ENCODE results near the gene COMMD2. TPM values are rescaled to one million over a fixed set of nuclear protein-coding genes. Genes with fewer than 3 reads are reported as not detected.

Gene COMMD2
- total and polyA plus RNA-seq, 10 of the 15 experiments (the other 5 are each of a cell fraction or from before 2014, with no cell fraction given), result 23.0 to 97.0 (median 50.9) TPM

DNA sequence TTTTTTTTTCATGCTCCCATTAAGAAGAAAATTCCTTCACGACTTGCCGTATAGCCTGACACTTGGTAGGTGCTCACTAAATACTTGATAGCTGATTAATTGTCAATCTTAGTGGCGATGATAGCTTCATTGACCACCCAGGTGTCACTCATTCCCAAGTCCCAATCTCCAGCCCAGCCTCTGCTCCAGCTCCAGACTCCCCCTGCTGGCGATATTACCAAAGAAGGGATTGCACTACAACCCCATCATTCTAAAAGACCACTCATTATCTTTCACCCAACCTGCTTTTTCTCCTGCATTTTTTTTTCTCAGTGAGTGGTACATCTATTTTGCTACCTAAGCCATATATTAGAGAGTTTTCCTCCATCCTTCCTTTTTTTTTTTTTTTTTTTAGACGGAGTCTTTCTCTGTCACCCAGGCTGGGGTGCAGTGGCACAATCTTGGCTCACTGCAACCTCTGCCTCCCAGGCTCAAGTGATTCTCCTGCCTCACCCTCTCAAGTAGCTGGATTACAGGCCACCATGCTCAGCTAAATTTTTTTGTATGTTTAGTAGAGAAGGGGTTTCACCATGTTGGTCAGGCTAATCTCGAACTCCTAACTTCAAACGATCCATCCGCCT, 19.5 kb upstream of the COMMD2 start:
- SMC1A ChIA-PET (ENCODE audit: uncharacterized antibody, unreplicated experiment), result interaction anchor here (0.8 to 7.0 kb wide), 26 partner anchors 10 to 467 kb away, joined by 3 to 86 read pairs (median 4); partner anchors contain the start of genes ANKUB1 and COMMD2
- in situ Hi-C loops (cut with MboI) (loop anchor here (5.0 kb wide), 1 partner anchor 264 kb away; no protein-coding TSS in a partner anchor), intact Hi-C loops (cut with micrococcal nuclease; ENCODE audit: unreplicated experiment) (loop anchor here (1.0 kb wide), 2 partner anchors 259 to 277 kb away; no protein-coding TSS in a partner anchor)
- RAD21 ChIA-PET (ENCODE audit: unreplicated experiment), result interaction anchor here (0.7 to 5.1 kb wide), 14 partner anchors 19 to 412 kb away, joined by 3 to 37 read pairs (median 4); partner anchors contain the start of gene COMMD2
- Histone ChIP-seq H3K27me3 (replicated peaks in 1 of 2; ENCODE audit: control insufficient read depth in 2 of 2, insufficient read depth in 2 of 2, low read length in 1 of 2) (no peaks in the 10 kb centered on the region; a peak in 1 of 4 replicates), H3K4me2 (ENCODE audit: control insufficient read depth, insufficient read depth) (no peak overlapping the region), H3K4me1 (ENCODE audit: control insufficient read depth, insufficient read depth, low read length) (no peaks in the 10 kb centered on the region), H4K20me1 (ENCODE audit: control insufficient read depth, insufficient read depth) (no peaks in the 10 kb centered on the region), H3K36me3 (ENCODE audit: control insufficient read depth in 2 of 2, insufficient read depth in 2 of 2, low read length in 1 of 2) (no peaks in the 10 kb centered on the region), H3K79me2 (ENCODE audit: control insufficient read depth, insufficient read depth, low read length) (no peaks in the 10 kb centered on the region), H3K4me3 (no peak overlapping the region), H3K27ac (ENCODE audit: control insufficient read depth, insufficient read depth) (no peak overlapping the region), H3K9ac (ENCODE audit: control insufficient read depth, insufficient read depth, low read length) (no peak overlapping the region), H2AFZ (ENCODE audit: control insufficient read depth, low read depth, low read length) (no peak overlapping the region), H3K9me3 (replicated peaks; ENCODE audit: control insufficient read depth, insufficient read depth, low read length) (no peaks in the 10 kb centered on the region)
- POLR2A ChIA-PET, result interaction anchor here (0.6 kb wide), 1 partner anchor 117 kb away, joined by 3 read pairs; no protein-coding TSS in a partner anchor
- TF ChIP-seq, protein P1, sequence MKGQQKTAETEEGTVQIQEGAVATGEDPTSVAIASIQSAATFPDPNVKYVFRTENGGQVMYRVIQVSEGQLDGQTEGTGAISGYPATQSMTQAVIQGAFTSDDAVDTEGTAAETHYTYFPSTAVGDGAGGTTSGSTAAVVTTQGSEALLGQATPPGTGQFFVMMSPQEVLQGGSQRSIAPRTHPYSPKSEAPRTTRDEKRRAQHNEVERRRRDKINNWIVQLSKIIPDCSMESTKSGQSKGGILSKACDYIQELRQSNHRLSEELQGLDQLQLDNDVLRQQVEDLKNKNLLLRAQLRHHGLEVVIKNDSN (IDR thresholded peaks at IDR 0.05; ENCODE audit: borderline replicate concordance, extremely low read length, insufficient read depth, low read depth, low read length), result no peak
- TF ChIP-seq, protein P2, sequence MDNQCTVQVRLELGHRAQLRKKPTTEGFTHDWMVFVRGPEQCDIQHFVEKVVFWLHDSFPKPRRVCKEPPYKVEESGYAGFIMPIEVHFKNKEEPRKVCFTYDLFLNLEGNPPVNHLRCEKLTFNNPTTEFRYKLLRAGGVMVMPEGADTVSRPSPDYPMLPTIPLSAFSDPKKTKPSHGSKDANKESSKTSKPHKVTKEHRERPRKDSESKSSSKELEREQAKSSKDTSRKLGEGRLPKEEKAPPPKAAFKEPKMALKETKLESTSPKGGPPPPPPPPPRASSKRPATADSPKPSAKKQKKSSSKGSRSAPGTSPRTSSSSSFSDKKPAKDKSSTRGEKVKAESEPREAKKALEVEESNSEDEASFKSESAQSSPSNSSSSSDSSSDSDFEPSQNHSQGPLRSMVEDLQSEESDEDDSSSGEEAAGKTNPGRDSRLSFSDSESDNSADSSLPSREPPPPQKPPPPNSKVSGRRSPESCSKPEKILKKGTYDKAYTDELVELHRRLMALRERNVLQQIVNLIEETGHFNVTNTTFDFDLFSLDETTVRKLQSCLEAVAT (IDR thresholded peaks at IDR 0.05), result no peak
- TF ChIP-seq SMC3 (IDR thresholded peaks at IDR 0.05; ENCODE audit: borderline replicate concordance, low read length) (peak; percentile 77), BRCA1 (IDR thresholded peaks at IDR 0.05; ENCODE audit: low read depth, low read length) (no peak), ASH2L (IDR thresholded peaks at IDR 0.05; ENCODE audit: borderline replicate concordance, low read depth) (no peak), YY1 (IDR thresholded peaks at IDR 0.05; ENCODE audit: low read depth, low read length) (no peak), ESRRA (IDR thresholded peaks at IDR 0.05; ENCODE audit: low read length) (no peak), PAX8 (IDR thresholded peaks at IDR 0.05) (no peak), DPF2 (IDR thresholded peaks at IDR 0.05) (no peak), FOXM1 (IDR thresholded peaks at IDR 0.05; ENCODE audit: low read depth, low read length) (no peak), NRF1 (conservative IDR thresholded peaks at IDR 0.05; ENCODE audit: low read depth, low read length) (no peak), RCOR1 (conservative IDR thresholded peaks at IDR 0.05; ENCODE audit: low read depth, low read length) (no peak), GABPA (IDR thresholded peaks at IDR 0.05; ENCODE audit: low read depth) (no peak), RAD21 (IDR thresholded peaks at IDR 0.05; ENCODE audit: insufficient read depth, low read depth, low read length) (peak; percentile 72)
- TF ChIP-seq, protein P3, sequence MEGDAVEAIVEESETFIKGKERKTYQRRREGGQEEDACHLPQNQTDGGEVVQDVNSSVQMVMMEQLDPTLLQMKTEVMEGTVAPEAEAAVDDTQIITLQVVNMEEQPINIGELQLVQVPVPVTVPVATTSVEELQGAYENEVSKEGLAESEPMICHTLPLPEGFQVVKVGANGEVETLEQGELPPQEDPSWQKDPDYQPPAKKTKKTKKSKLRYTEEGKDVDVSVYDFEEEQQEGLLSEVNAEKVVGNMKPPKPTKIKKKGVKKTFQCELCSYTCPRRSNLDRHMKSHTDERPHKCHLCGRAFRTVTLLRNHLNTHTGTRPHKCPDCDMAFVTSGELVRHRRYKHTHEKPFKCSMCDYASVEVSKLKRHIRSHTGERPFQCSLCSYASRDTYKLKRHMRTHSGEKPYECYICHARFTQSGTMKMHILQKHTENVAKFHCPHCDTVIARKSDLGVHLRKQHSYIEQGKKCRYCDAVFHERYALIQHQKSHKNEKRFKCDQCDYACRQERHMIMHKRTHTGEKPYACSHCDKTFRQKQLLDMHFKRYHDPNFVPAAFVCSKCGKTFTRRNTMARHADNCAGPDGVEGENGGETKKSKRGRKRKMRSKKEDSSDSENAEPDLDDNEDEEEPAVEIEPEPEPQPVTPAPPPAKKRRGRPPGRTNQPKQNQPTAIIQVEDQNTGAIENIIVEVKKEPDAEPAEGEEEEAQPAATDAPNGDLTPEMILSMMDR (IDR thresholded peaks at IDR 0.05 in 2 of 3, conservative IDR thresholded peaks at IDR 0.05 in 1 of 3; ENCODE audit: control insufficient read depth in 2 of 3, extremely low read depth in 1 of 3, insufficient read depth in 1 of 3, low read depth in 3 of 3, low read length in 3 of 3), result peak; percentile 79 to 83 (median 79)
- TF ChIP-seq, protein P4, sequence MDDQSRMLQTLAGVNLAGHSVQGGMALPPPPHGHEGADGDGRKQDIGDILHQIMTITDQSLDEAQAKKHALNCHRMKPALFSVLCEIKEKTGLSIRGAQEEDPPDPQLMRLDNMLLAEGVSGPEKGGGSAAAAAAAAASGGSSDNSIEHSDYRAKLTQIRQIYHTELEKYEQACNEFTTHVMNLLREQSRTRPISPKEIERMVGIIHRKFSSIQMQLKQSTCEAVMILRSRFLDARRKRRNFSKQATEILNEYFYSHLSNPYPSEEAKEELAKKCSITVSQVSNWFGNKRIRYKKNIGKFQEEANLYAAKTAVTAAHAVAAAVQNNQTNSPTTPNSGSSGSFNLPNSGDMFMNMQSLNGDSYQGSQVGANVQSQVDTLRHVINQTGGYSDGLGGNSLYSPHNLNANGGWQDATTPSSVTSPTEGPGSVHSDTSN (IDR thresholded peaks at IDR 0.05; ENCODE audit: insufficient replicate concordance, low read depth, low read length), result peak; percentile 56
- TF ChIP-seq, protein P5, sequence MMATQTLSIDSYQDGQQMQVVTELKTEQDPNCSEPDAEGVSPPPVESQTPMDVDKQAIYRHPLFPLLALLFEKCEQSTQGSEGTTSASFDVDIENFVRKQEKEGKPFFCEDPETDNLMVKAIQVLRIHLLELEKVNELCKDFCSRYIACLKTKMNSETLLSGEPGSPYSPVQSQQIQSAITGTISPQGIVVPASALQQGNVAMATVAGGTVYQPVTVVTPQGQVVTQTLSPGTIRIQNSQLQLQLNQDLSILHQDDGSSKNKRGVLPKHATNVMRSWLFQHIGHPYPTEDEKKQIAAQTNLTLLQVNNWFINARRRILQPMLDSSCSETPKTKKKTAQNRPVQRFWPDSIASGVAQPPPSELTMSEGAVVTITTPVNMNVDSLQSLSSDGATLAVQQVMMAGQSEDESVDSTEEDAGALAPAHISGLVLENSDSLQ (IDR thresholded peaks at IDR 0.05), result peak; percentile 90
- no TSS peak for BruUV-seq (replicated peaks)
- CTCF ChIA-PET, result interaction anchor here (0.7 to 15.4 kb wide), 53 partner anchors 8 to 656 kb away, joined by 3 to 222 read pairs (median 4); partner anchors contain the start of genes ANKUB1 and COMMD2
- FAIRE-seq, result peak; percentile 44
- 46% methylated on average over 7 of the region's 8 CpGs for WGBS (ENCODE audit: insufficient coverage, insufficient replicate concordance, low lambda C conversion rate, missing lambda C conversion rate)
- DNase-seq (ENCODE audit: low read depth, low spot score), result no peak
- peak; percentile 93 for ATAC-seq
